Liver (tissue), 9 donors: Measurements from ENCODE around the gene WNT7B. TPM values are rescaled to one million over a fixed set of nuclear protein-coding genes. Genes with fewer than 3 reads are reported as not detected.

Source experiments
- DNase-seq: peaks from one replicate; pipeline ENCODE4 v3.0.0-alpha.2; 2017; ENCODE audit warnings: low spot score
- H3K27ac ChIP-seq, 2 donors: one replicate each; pipeline ENCODE4 v1.7.0; 2013; ENCODE audit warnings: inconsistent platforms in 2 of 2, low read length in 2 of 2, control low read depth in 1 of 2, low read depth in 1 of 2, mild to moderate bottlenecking in 1 of 2
- H3K27me3 ChIP-seq, 4 donors: one replicate each; pipeline versions ENCODE4 v1.6.1 to v1.7.0; 2013; ENCODE audit warnings: low read length in 3 of 4, inconsistent platforms in 1 of 4, mild to moderate bottlenecking in 1 of 4, moderate library complexity in 1 of 4; ENCODE audit not compliant: control insufficient read depth in 4 of 4, insufficient read depth in 4 of 4
- H3K36me3 ChIP-seq, 4 donors: one replicate each; pipeline versions ENCODE4 v1.6.1 to v1.7.0; 2013; ENCODE audit warnings: low read length in 3 of 4, mild to moderate bottlenecking in 3 of 4, low read depth in 1 of 4, moderate library complexity in 1 of 4; ENCODE audit not compliant: control insufficient read depth in 4 of 4, insufficient read depth in 3 of 4
- H3K4me1 ChIP-seq, 4 donors: one replicate each; pipeline versions ENCODE4 v1.6.1 to v1.7.0; 2013; ENCODE audit warnings: low read length in 3 of 4, mild to moderate bottlenecking in 3 of 4, moderate library complexity in 1 of 4; ENCODE audit not compliant: control insufficient read depth in 4 of 4, insufficient read depth in 4 of 4
- H3K4me3 ChIP-seq, 3 donors: one replicate each; pipeline versions ENCODE4 v1.6.1 to v1.7.0; 2013; ENCODE audit warnings: low read length in 3 of 3, control low read depth in 1 of 3, low read depth in 1 of 3, mild to moderate bottlenecking in 1 of 3
- H3K9ac ChIP-seq, 2 donors: one replicate each; pipeline ENCODE4 v1.7.0; 2013; ENCODE audit warnings: low read length in 2 of 2, mild to moderate bottlenecking in 2 of 2, moderate library complexity in 2 of 2, control low read depth in 1 of 2, low read depth in 1 of 2
- H3K9me3 ChIP-seq, 4 donors: one replicate each; pipeline versions ENCODE4 v1.6.1 to v1.7.0; 2013; ENCODE audit warnings: low read length in 3 of 4; ENCODE audit not compliant: control insufficient read depth in 4 of 4
- ATF3 ChIP-seq: IDR thresholded peaks from 2 replicates; pipeline ENCODE4 v1.6.1; 2016; ENCODE audit warnings: antibody characterized with exemption
- EGR1 ChIP-seq, 2 donors: IDR thresholded peaks; 2 replicates each; pipeline ENCODE4 v1.6.1; 2016 to 2018; ENCODE audit warnings: antibody characterized with exemption in 2 of 2, low read depth in 2 of 2
- FOXA1 ChIP-seq: IDR thresholded peaks from 2 replicates; pipeline ENCODE4 v1.6.1; 2016; ENCODE audit warnings: antibody characterized with exemption
- FOXA2 ChIP-seq: IDR thresholded peaks from 2 replicates; pipeline ENCODE4 v1.6.1; 2016; ENCODE audit warnings: antibody characterized with exemption
- HNF4A ChIP-seq, 2 donors: conservative IDR thresholded peaks; 2 replicates each; pipeline ENCODE4 v1.6.1; 2016; ENCODE audit warnings: antibody characterized with exemption in 2 of 2, mild to moderate bottlenecking in 2 of 2
- JUND ChIP-seq, 2 donors: IDR thresholded peaks; 2 replicates each; pipeline ENCODE4 v1.6.1; 2016; ENCODE audit warnings: antibody characterized with exemption in 2 of 2
- MAX ChIP-seq: IDR thresholded peaks from 2 replicates; pipeline ENCODE4 v1.6.1; 2016; ENCODE audit warnings: antibody characterized with exemption
- NR2F2 ChIP-seq: IDR thresholded peaks from 2 replicates; pipeline ENCODE4 v1.6.1; 2016; ENCODE audit warnings: antibody characterized with exemption
- RAD21 ChIP-seq, 2 donors: IDR thresholded peaks; 2 replicates each; pipeline ENCODE4 v1.6.1; 2016; ENCODE audit warnings: antibody characterized with exemption in 2 of 2, mild to moderate bottlenecking in 2 of 2
- REST ChIP-seq: IDR thresholded peaks from 2 replicates; pipeline ENCODE4 v1.6.1; 2016; ENCODE audit warnings: antibody characterized with exemption, mild to moderate bottlenecking
- SP1 ChIP-seq: IDR thresholded peaks from 2 replicates; pipeline ENCODE4 v1.6.1; 2018; ENCODE audit warnings: antibody characterized with exemption, mild to moderate bottlenecking
- TAF1 ChIP-seq: conservative IDR thresholded peaks from 2 replicates; pipeline ENCODE4 v1.6.1; 2016; ENCODE audit warnings: antibody characterized with exemption, mild to moderate bottlenecking
- YY1 ChIP-seq: IDR thresholded peaks from 2 replicates; pipeline ENCODE4 v1.6.1; 2016; ENCODE audit warnings: antibody characterized with exemption, mild to moderate bottlenecking
- ZBTB33 ChIP-seq: IDR thresholded peaks from 2 replicates; pipeline ENCODE4 v1.6.1; 2016; ENCODE audit warnings: antibody characterized with exemption
- WGBS: extraction: QIAGEN DNeasy Blood & Tissue Kit; methylation state at CpG from one replicate; pipeline ENCODE4 v1.1.7; 2013; 5-methylcytosine and 5-hydroxymethylcytosine counted together
- polyA plus RNA-seq, 2 donors: library from polyadenylated mRNA; stranded (reverse) in 1 of 2; unstranded in 1 of 2; fragments of 200-250 nt in 1 of 2; fragments of >200 nt in 1 of 2; fragmentation: Nextera tagmentation in 1 of 2; extraction: Ambion mirVana in 1 of 2; gene quantifications; one replicate each; pipeline versions ENCODE4 v1.2.1 to v1.2.3, GENCODE V29; 2013 to 2015
- total RNA-seq, 2 donors: library from RNA; depleted of rRNA; stranded (reverse); fragments of >200 nt; gene quantifications; one replicate each; pipeline ENCODE4 v1.2.3, GENCODE V29; 2014
- donor health status: healthy.
- donor health status: healthy.
- donor health status: healthy.
- donor health status: healthy.
- donor health status: healthy.

WNT7B gene
- total and polyA plus RNA-seq, 4 donors, result 0.06 to 0.28 TPM; not detected in 2

DNA sequence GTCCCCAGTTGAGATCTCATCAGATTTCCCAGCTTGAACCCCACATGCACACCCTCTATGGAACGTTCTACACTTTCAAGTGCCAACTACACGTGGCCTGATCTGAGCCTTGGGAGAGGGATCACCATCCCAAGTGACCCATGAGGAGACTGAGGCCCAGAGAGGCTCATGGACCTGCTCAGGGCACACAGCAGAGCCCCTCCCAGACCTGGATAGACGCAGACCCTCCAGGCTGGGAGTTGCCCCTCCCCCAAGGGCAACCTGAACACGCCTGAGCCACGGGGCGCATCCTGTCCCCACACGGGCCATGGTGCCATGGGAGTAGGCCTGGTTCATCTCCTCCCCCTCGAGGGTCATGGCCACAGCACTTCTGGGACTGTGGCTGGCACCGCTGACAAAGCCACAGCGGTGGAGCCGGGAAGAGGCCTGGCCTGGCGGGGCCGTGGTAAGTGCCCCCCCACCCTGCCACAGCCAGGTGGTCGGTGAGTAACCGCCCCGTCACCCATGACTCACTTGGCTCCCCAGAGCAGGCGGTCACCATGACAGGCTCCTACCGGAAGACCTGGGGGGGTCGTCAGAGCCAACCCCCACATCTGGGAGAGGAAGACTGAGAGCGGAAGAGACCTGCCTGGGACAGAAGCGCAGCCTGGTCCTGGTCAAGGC is 8.1 kb downstream of the WNT7B start (continued):
- TF ChIP-seq ATF3 (no peak), JUND (IDR thresholded peaks at IDR 0.05) (no peak), SP1 (no peak), RAD21 (IDR thresholded peaks at IDR 0.05) (no peak), TAF1 (no peak), EGR1 (IDR thresholded peaks at IDR 0.05; ENCODE audit: low read depth in 2 of 2) (no peak), YY1 (no peak)

- Histone ChIP-seq H3K4me1 (peaks cover 8 to 15% (median 9%) of the 10 kb centered on the region in 4 donors), H3K27me3 (peaks cover 0 to 22% (median 1%) of the 10 kb centered on the region in 4 donors), H3K4me3 (no peak overlapping the region), H3K9me3 (no peaks in the 10 kb centered on the region), H3K27ac (no peak overlapping the region), H3K36me3 (no peaks in the 10 kb centered on the region), H3K9ac (no peak overlapping the region)
- DNase-seq, result no peak
- WGBS, result 87% methylated on average over 10 of the region's 10 CpGs
- TF ChIP-seq MAX, result no peak
- TF ChIP-seq FOXA1, result no peak
- TF ChIP-seq REST, result no peak
- no peak for TF ChIP-seq HNF4A (conservative IDR thresholded peaks at IDR 0.05)
- TF ChIP-seq EGR1 (IDR thresholded peaks at IDR 0.05; ENCODE audit: low read depth in 2 of 2), result no peak
- no peak for TF ChIP-seq ZBTB33
- TF ChIP-seq TAF1, result no peak
- no peak for TF ChIP-seq NR2F2
- no peak for TF ChIP-seq FOXA2
- TF ChIP-seq SP1, result no peak
- no peak for TF ChIP-seq RAD21 (IDR thresholded peaks at IDR 0.05)
Observed at GRCh38 chr22:45968003-45968650, 8.8 kb downstream of the WNT7B start.
